Stomach (tissue), 9 donors: ENCODE data around the gene OPN1LW. TPM values are rescaled to one million over a fixed set of nuclear protein-coding genes. Genes with fewer than 3 reads are reported as not detected.
"Not testable (repeated sequence)": the region's sequence is repeated elsewhere in the genome, so short reads cannot be mapped to it uniquely, and the experiment has no call there.

ENCODE experiments used
- DNase-seq, 2 donors: peaks; one replicate each; pipeline versions ENCODE4 v3.0.0 to v3.0.0-alpha.2; 2013 to 2019
- H3K27ac ChIP-seq, 5 donors: fragments of 200-600 bp in 4 of 5; sonication (generic) in 4 of 5; one replicate each; pipeline ENCODE4 v1.5.1; 2013 to 2019; ENCODE audit warnings: mild to moderate bottlenecking in 1 of 5, moderate library complexity in 1 of 5
- H3K27me3 ChIP-seq, 3 donors: fragments of 200-600 bp; sonication (generic); one replicate each; pipeline ENCODE4 v1.5.1; 2017 to 2019; ENCODE audit warnings: mixed run types in 1 of 3
- H3K36me3 ChIP-seq, 4 donors: fragments of 200-600 bp; sonication (generic); 1 replicate in 3 of 4; 2 replicates in 1 of 4; pipeline ENCODE4 v1.5.1; 2016 to 2019
- H3K4me1 ChIP-seq, 4 donors: fragments of 200-600 bp; sonication (generic); one replicate each; pipeline ENCODE4 v1.5.1; 2016 to 2019
- H3K4me3 ChIP-seq, 4 donors: fragments of 200-600 bp; sonication (generic) in 3 of 4; one replicate each; pipeline ENCODE4 v1.5.1; 2016 to 2019; ENCODE audit warnings: mild to moderate bottlenecking in 1 of 4
- H3K9me3 ChIP-seq, 4 donors: fragments of 200-600 bp; sonication (generic); one replicate each; pipeline ENCODE4 v1.5.1; 2016 to 2019
- WGBS, 5 donors: extraction: QIAGEN DNeasy Blood & Tissue Kit in 3 of 5; methylation state at CpG; one replicate each; pipeline versions ENCODE4 v1.1.5 to v1.1.7; 2013 to 2018; 5-methylcytosine and 5-hydroxymethylcytosine counted together
- intact Hi-C: fragments of 100-400 bp; cut with DNase I; formaldehyde crosslinking; loops from one replicate; pipeline ENCODE4 v1.15.1; 2023; ENCODE audit warnings: low total_unique reads
- polyA plus RNA-seq, 3 donors: library from polyadenylated mRNA; stranded (reverse); fragments of 200-250 nt; gene quantifications; one replicate each; pipeline ENCODE4 v1.2.3, GENCODE V29; 2013
- total RNA-seq, 5 donors: library from RNA; depleted of rRNA; stranded (reverse); fragments of >200 nt; gene quantifications; one replicate each; pipeline versions ENCODE4 v1.1.0 to v1.2.3, GENCODE V29; 2014 to 2016
- donor health status: healthy with polysubstance abuse.
- donor health status: Bipolar disorder and iron deficiency.
- donor health status: healthy.

Gene OPN1LW
- total and polyA plus RNA-seq, 8 donors = not detected

DNA sequence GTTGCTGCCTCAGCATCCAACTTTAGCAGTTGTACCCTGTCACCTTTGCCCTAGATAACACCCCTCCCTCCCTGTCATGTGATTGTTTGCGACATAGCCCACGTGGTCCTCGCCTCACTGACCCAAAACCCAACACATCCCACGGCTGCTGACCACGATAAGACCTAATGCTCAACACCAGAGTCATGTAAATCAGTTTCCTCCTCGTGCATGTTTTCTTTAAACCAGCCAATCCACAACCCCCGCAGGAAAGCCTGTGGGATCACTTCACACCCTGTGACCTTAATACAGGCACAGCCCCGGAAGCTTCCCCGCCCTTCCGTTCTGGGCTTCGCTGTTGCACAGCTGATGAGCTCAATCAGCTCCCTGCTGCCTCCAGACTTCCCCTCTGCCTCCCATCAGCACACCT is 28.5 kb downstream of the OPN1LW start:
- DNase-seq, H3K36me3 ChIP-seq, H3K4me1 ChIP-seq, H3K4me3 ChIP-seq, H3K9me3 ChIP-seq, H3K27ac ChIP-seq, intact Hi-C loops, H3K27me3 ChIP-seq: not testable (repeated sequence)
- WGBS, 5 donors = no CpG with 5 or more reads among the region's 11 CpGs

GRCh38 chrX:154174356-154174755 is 30.3 kb downstream of the OPN1LW start:
- intact Hi-C loops, H3K9me3 ChIP-seq, H3K27me3 ChIP-seq, DNase-seq, H3K4me3 ChIP-seq, H3K4me1 ChIP-seq, H3K27ac ChIP-seq, H3K36me3 ChIP-seq: not testable (repeated sequence)
- WGBS, 5 donors = no CpG with 5 or more reads among the region's 10 CpGs

DNA sequence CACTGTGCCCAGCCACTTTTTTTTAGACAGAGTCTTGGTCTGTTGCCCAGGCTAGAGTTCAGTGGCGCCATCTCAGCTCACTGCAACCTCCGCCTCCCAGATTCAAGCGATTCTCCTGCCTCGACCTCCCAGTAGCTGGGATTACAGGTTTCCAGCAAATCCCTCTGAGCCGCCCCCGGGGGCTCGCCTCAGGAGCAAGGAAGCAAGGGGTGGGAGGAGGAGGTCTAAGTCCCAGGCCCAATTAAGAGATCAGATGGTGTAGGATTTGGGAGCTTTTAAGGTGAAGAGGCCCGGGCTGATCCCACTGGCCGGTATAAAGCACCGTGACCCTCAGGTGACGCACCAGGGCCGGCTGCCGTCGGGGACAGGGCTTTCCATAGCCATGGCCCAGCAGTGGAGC is 38.3 kb downstream of the OPN1LW start, which contains the start of gene OPN1MW:
TSS of gene OPN1MW (plus strand) at position 301 of the 400 bp plus-strand sequence. CDS start at position 383, 82 bp downstream.
- intact Hi-C loops, H3K4me3 ChIP-seq, DNase-seq, H3K9me3 ChIP-seq, H3K4me1 ChIP-seq, H3K36me3 ChIP-seq, H3K27ac ChIP-seq, H3K27me3 ChIP-seq: not testable (repeated sequence)
- no CpG with 5 or more reads among the region's 14 CpGs for WGBS, 5 donors

GRCh38 chrX:154183794-154184193 is 39.8 kb downstream of the OPN1LW start:
- WGBS, 5 donors = no CpG with 5 or more reads among the region's 8 CpGs
- H3K4me1 ChIP-seq, H3K27me3 ChIP-seq, H3K36me3 ChIP-seq, H3K4me3 ChIP-seq, intact Hi-C loops, DNase-seq, H3K9me3 ChIP-seq, H3K27ac ChIP-seq: not testable (repeated sequence)

DNA sequence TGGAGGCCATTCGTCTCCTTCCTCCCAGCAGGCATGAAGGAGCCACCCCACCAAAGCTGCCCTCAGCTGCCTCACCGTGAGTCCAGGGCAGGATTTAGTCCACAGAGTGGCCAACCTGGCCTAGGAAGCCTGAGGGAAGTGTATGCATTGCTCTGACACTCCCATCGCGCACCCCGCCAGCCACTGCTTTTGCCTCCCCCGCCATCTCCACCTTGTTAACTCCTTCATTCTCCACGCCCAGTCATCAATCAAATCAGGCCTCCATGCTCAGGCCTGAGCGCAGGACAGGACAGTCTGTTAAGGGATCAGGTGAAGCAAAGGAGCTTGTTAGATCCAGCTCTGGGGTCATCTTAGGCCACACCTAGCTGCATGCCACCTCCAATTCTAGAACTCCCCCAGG is 48.8 kb downstream of the OPN1LW start:
- H3K9me3 ChIP-seq, H3K36me3 ChIP-seq, H3K4me1 ChIP-seq, H3K4me3 ChIP-seq, intact Hi-C loops, H3K27me3 ChIP-seq, H3K27ac ChIP-seq, DNase-seq: not testable (repeated sequence)
- WGBS, 5 donors = no CpG with 5 or more reads among the region's 8 CpGs

GRCh38 chrX:154194316-154194715 is 50.3 kb downstream of the OPN1LW start:
- H3K4me1 ChIP-seq, H3K27ac ChIP-seq, H3K4me3 ChIP-seq, H3K36me3 ChIP-seq, H3K9me3 ChIP-seq, DNase-seq, H3K27me3 ChIP-seq, intact Hi-C loops: not testable (repeated sequence)
- WGBS, 5 donors = no CpG with 5 or more reads among the region's 2 CpGs

- intact Hi-C loops = not testable (repeated sequence)
- WGBS, 5 donors = no CpG with 5 or more reads among the region's 15 CpGs
These were observed 52.4 kb downstream of the OPN1LW start for GRCh38 chrX:154196466-154196865.

More at GRCh38 chrX:154196466-154196865, 52.4 kb downstream of the OPN1LW start:
- not testable (repeated sequence) for H3K4me3 ChIP-seq, H3K27ac ChIP-seq, H3K4me1 ChIP-seq, H3K9me3 ChIP-seq, DNase-seq, H3K36me3 ChIP-seq, H3K27me3 ChIP-seq

Other genes starting within 250 kb of the OPN1LW start
- gene AVPR2, start 239.6 kb upstream of the OPN1LW start, total RNA-seq = under 1 TPM in 1 of 5 donors, not detected in 4; 0.37 TPM
- 1 to 10 TPM in 2 of 3 donors, under 1 TPM in 1; 0.19 to 1.4 (median 1.1) TPM for gene AVPR2, start 239.6 kb upstream of the OPN1LW start, polyA plus RNA-seq
- 10 to 100 TPM; 18.5 to 93.9 (median 67.7) TPM for gene ARHGAP4, start 218.0 kb upstream of the OPN1LW start, total RNA-seq
- gene ARHGAP4, start 218.0 kb upstream of the OPN1LW start, polyA plus RNA-seq = 10 to 100 TPM; 24.9 to 35.5 (median 25.2) TPM
- gene NAA10, start 209.2 kb upstream of the OPN1LW start, total RNA-seq = 10 to 100 TPM; 23.2 to 63.8 (median 35.6) TPM
- gene NAA10, start 209.2 kb upstream of the OPN1LW start, polyA plus RNA-seq = 100 to 1,000 TPM; 114 to 161 (median 125) TPM
- 1 to 10 TPM in 2 of 5 donors, not detected in 3; 2.3 to 8.3 TPM for gene RENBP, start 199.6 kb upstream of the OPN1LW start, total RNA-seq
- 10 to 100 TPM in 1 of 3 donors, 1 to 10 TPM in 2; 4.4 to 12.7 (median 8.1) TPM for gene RENBP, start 199.6 kb upstream of the OPN1LW start, polyA plus RNA-seq
- 10 to 100 TPM; 13.2 to 61.6 (median 35.3) TPM for gene HCFC1, start 172.4 kb upstream of the OPN1LW start, total RNA-seq
- gene HCFC1, start 172.4 kb upstream of the OPN1LW start, polyA plus RNA-seq = 10 to 100 TPM in 2 of 3 donors, 1 to 10 TPM in 1; 9.0 to 13.9 (median 12.6) TPM
- 10 to 100 TPM in 1 of 5 donors, 1 to 10 TPM in 2, under 1 TPM in 1, not detected in 1; 0.89 to 16.2 (median 2.9) TPM for gene TMEM187, start 171.5 kb upstream of the OPN1LW start, total RNA-seq
- gene TMEM187, start 171.5 kb upstream of the OPN1LW start, polyA plus RNA-seq = 1 to 10 TPM; 2.3 to 7.0 (median 6.3) TPM
- 100 to 1,000 TPM in 2 of 5 donors, 10 to 100 TPM in 3; 25.5 to 211 (median 75.2) TPM for gene IRAK1, start 124.3 kb upstream of the OPN1LW start, total RNA-seq
- gene IRAK1, start 124.3 kb upstream of the OPN1LW start, polyA plus RNA-seq = 10 to 100 TPM; 52.1 to 73.9 (median 59.1) TPM
- 10 to 100 TPM; 14.5 to 47.9 (median 23.5) TPM for gene MECP2, start 46.5 kb upstream of the OPN1LW start, total RNA-seq
- 10 to 100 TPM; 10.7 to 14.7 (median 11.0) TPM for gene MECP2, start 46.5 kb upstream of the OPN1LW start, polyA plus RNA-seq
- not detected for gene OPN1MW, start 38.4 kb downstream of the OPN1LW start, total RNA-seq
- gene OPN1MW, start 38.4 kb downstream of the OPN1LW start, polyA plus RNA-seq = not detected
- gene OPN1MW2, start 75.5 kb downstream of the OPN1LW start, total RNA-seq = not detected
- not detected for gene OPN1MW2, start 75.5 kb downstream of the OPN1LW start, polyA plus RNA-seq
- not detected for gene OPN1MW3, start 113.3 kb downstream of the OPN1LW start, total RNA-seq
- gene OPN1MW3, start 113.3 kb downstream of the OPN1LW start, polyA plus RNA-seq = not detected
- not detected for gene TEX28, start 150.9 kb downstream of the OPN1LW start, total RNA-seq
- not detected for gene TEX28, start 150.9 kb downstream of the OPN1LW start, polyA plus RNA-seq
- gene TKTL1, start 151.6 kb downstream of the OPN1LW start, total RNA-seq = not detected
- not detected for gene TKTL1, start 151.6 kb downstream of the OPN1LW start, polyA plus RNA-seq
- gene FLNA, start 230.4 kb downstream of the OPN1LW start, total RNA-seq = 1,000 to 10,000 TPM in 4 of 5 donors, 100 to 1,000 TPM in 1; 638 to 3,511 (median 2,572) TPM
- 1,000 to 10,000 TPM in 1 of 3 donors, 100 to 1,000 TPM in 1, 10 to 100 TPM in 1; 89.2 to 1,461 (median 171) TPM for gene FLNA, start 230.4 kb downstream of the OPN1LW start, polyA plus RNA-seq
- 100 to 1,000 TPM in 1 of 5 donors, 10 to 100 TPM in 4; 24.2 to 117 (median 38.5) TPM for gene EMD, start 235.1 kb downstream of the OPN1LW start, total RNA-seq
- gene EMD, start 235.1 kb downstream of the OPN1LW start, polyA plus RNA-seq = 100 to 1,000 TPM in 1 of 3 donors, 10 to 100 TPM in 2; 62.9 to 135 (median 97.8) TPM